GM21515 (cell line): ENCODE results near the gene PTH2R.

Experiments used
- ATAC-seq: cut with Tn5 transposase; IDR thresholded peaks from one replicate; pipeline ENCODE4 v1.9.1; 2021; ENCODE audit not compliant: unreplicated experiment

PTH2R gene

DNA sequence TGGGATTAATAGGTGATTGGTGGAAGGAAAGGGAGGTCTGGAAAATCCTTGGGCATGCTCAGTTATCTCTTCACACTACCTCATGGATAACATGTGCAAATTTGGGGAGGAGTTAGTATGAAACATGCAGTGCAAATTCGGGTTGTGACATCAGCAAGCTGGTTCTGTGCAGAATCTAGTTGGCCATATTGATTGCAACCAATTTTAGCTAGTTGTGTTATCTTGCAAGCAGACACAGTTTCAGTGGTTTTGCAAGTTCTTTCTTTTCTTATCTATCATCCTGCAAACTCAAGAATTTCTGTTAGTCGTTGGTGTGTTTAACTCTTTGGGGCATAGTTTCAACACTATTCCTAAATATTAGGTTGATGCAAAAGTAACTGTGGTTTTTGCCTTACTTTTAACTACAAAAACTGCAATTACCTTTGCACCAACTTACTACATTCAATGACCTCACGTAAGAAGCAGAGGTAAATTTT is 135.4 kb downstream of the PTH2R start:
- no peak for ATAC-seq

DNA sequence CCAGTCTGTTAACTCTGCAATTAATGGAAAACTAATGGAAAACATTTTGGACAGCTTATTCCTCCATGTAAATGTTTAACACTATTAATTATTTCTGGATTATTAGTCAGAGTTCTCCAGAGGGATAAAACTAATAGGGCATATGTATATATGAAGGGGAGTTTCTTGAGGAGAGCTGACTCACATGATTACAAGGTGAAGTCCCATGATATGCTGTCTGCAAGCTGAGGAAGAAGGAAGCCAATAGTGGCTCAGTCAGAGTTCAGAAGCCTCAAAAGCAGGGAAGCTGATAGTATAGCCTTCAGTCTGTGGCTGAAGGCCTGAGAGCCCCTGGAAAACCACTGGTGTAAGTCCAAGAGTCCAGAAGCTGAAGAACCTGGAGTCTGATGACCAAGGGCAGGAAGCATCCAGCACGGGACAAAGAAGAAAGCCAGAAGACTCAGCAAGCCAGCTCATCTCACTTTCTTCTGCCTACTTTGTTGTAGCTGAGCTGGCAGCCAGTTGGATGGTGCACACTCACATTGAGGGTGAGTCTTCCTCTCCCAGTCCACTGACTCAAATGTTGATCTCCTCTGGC is 136.0 kb downstream of the PTH2R start:
- no peak for ATAC-seq
